ENCODE measurements around the gene SH2D4B. TPM values are rescaled to one million over a fixed set of nuclear protein-coding genes. Genes with fewer than 3 reads are reported as not detected.
A peak's percentile ranks its signal among the peaks of the same experiment; 100 is the strongest.

The SH2D4B gene
- total RNA-seq, 1 experiment from 2014 or later, result 0.08 TPM

DNA sequence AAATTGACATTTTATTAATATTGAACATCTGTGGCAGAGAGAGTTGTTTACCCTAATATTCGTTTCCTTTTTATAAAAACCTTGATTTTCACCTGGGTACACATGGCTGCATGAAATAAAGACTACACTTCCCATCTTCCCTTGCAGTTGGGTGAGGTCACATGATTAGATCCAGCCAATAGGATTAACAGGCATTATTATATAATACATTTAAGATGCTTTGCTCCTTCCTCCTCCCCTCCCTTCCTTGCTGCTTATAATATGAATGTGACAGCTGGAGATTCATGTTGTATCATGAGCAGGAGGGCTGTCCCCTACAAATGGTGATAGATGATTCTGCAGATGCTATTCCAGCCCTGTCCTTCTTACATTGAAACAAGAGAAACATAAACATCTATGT, 146.6 kb downstream of the SH2D4B start:
- no peaks in the 10 kb centered on the region for H3K27me3 ChIP-seq (replicated peaks)
- H3K27ac ChIP-seq, result no peak overlapping the region
- H3K36me3 ChIP-seq, result no peaks in the 10 kb centered on the region
- H3K9me3 ChIP-seq (replicated peaks), result no peaks in the 10 kb centered on the region
- DNase-seq (ENCODE audit: low read depth in 1 of 2, low spot score in 2 of 2), result peak in 1 of 2 experiments; percentile 17
- H3K4me1 ChIP-seq (replicated peaks), result no peaks in the 10 kb centered on the region
- no peak overlapping the region for H3K4me3 ChIP-seq

GRCh38 chr10:80685355-80685754, 147.7 kb downstream of the SH2D4B start:
- H3K27ac ChIP-seq, result no peak overlapping the region
- DNase-seq (ENCODE audit: low read depth in 1 of 2, low spot score in 2 of 2), result no peak
- H3K36me3 ChIP-seq, result no peaks in the 10 kb centered on the region
- H3K27me3 ChIP-seq (replicated peaks), result no peaks in the 10 kb centered on the region
- H3K9me3 ChIP-seq (replicated peaks), result no peaks in the 10 kb centered on the region
- no peaks in the 10 kb centered on the region for H3K4me1 ChIP-seq (replicated peaks)
- H3K4me3 ChIP-seq, result no peak overlapping the region

GRCh38 chr10:80686734-80687475, 149.2 kb downstream of the SH2D4B start:
- no peaks in the 10 kb centered on the region for H3K36me3 ChIP-seq
- no peaks in the 10 kb centered on the region for H3K9me3 ChIP-seq (replicated peaks)
- DNase-seq (ENCODE audit: low read depth in 1 of 2, low spot score in 2 of 2), result no peak
- no peaks in the 10 kb centered on the region for H3K4me1 ChIP-seq (replicated peaks)
- H3K27ac ChIP-seq, result no peak overlapping the region
- H3K27me3 ChIP-seq (replicated peaks), result no peaks in the 10 kb centered on the region
- no peak overlapping the region for H3K4me3 ChIP-seq

DNA sequence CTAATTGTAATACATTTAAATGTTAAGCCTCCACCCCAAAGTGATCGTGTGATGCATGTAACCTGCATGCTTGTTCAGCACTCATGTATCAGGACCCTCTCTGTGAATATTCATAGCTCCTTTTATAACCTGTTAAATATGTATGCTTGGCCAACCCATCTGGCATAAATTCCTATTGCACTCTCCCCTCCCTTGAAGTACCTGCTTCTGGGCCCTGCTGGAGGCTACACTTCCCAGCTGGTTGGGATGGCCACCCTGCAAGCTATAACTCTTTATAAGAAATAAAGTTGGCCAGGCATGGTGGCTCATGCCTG, 149.7 kb downstream of the SH2D4B start:
- Histone ChIP-seq H3K9me3 (replicated peaks) (no peaks in the 10 kb centered on the region), H3K4me1 (replicated peaks) (no peaks in the 10 kb centered on the region), H3K27me3 (replicated peaks) (no peaks in the 10 kb centered on the region), H3K36me3 (no peaks in the 10 kb centered on the region), H3K27ac (no peak overlapping the region), H3K4me3 (no peak overlapping the region)
- DNase-seq (ENCODE audit: low read depth in 1 of 2, low spot score in 2 of 2), result no peak

DNA sequence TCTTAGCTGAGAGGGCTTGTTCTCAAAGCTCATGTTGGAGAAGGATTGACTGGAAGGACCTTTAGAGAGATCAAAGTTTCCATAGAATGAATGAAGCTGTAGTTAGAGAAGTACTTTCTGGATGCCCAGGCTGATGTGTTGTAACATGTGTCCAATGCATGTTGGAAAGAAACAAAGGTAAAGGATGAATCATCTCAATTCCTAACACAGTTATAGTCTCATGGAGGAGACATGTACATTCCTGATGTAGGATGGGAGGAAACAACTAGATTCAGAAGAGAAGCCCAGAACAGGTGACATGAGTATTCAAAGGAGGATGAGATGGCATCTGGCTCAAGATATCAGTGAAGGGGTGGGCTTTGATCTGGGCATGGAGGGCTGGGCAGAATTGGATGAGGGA, 152.7 kb downstream of the SH2D4B start:
- Histone ChIP-seq H3K4me1 (replicated peaks) (no peaks in the 10 kb centered on the region), H3K4me3 (no peak overlapping the region), H3K36me3 (no peaks in the 10 kb centered on the region), H3K27ac (no peak overlapping the region), H3K27me3 (replicated peaks) (no peaks in the 10 kb centered on the region), H3K9me3 (replicated peaks) (no peaks in the 10 kb centered on the region)
- DNase-seq (ENCODE audit: low read depth in 1 of 2, low spot score in 2 of 2), result no peak

GRCh38 chr10:80691441-80691840, 153.7 kb downstream of the SH2D4B start:
- Histone ChIP-seq H3K4me1 (replicated peaks) (no peaks in the 10 kb centered on the region), H3K27me3 (replicated peaks) (no peaks in the 10 kb centered on the region), H3K9me3 (replicated peaks) (no peaks in the 10 kb centered on the region), H3K4me3 (no peak overlapping the region), H3K36me3 (no peaks in the 10 kb centered on the region), H3K27ac (no peak overlapping the region)
- no peak for DNase-seq (ENCODE audit: low read depth in 1 of 2, low spot score in 2 of 2)

- no peak for DNase-seq (ENCODE audit: low read depth in 1 of 2, low spot score in 2 of 2)
- Histone ChIP-seq H3K36me3 (no peaks in the 10 kb centered on the region), H3K27me3 (replicated peaks) (no peaks in the 10 kb centered on the region), H3K27ac (no peak overlapping the region), H3K4me3 (no peak overlapping the region), H3K4me1 (replicated peaks) (no peaks in the 10 kb centered on the region), H3K9me3 (replicated peaks) (no peaks in the 10 kb centered on the region)
Observed at GRCh38 chr10:80693565-80693964, 155.9 kb downstream of the SH2D4B start.

- no peak overlapping the region for H3K4me3 ChIP-seq
- H3K27me3 ChIP-seq (replicated peaks), result no peaks in the 10 kb centered on the region
- no peaks in the 10 kb centered on the region for H3K4me1 ChIP-seq (replicated peaks)
- H3K9me3 ChIP-seq (replicated peaks), result no peaks in the 10 kb centered on the region
- DNase-seq (ENCODE audit: low read depth in 1 of 2, low spot score in 2 of 2), result no peak
- H3K27ac ChIP-seq, result no peak overlapping the region
- H3K36me3 ChIP-seq, result no peaks in the 10 kb centered on the region
Observed at GRCh38 chr10:80694930-80695329, 157.2 kb downstream of the SH2D4B start.

Other genes with a start within 250 kb of the SH2D4B start
- gene MAT1A, start 248.2 kb upstream of the SH2D4B start, total RNA-seq (2014; rRNA removed; shearing (Covaris generic)), result not detected in 2 replicates
- not detected in 2 replicates for gene DYDC1, start 181.1 kb upstream of the SH2D4B start, total RNA-seq (2014; rRNA removed; shearing (Covaris generic))
- not detected in 2 replicates for gene DYDC2, start 181.1 kb upstream of the SH2D4B start, total RNA-seq (2014; rRNA removed; shearing (Covaris generic))
- gene PRXL2A, start 129.4 kb upstream of the SH2D4B start, total RNA-seq (2014; rRNA removed; shearing (Covaris generic)), result 51.8 and 68.9 TPM in 2 replicates
- gene TSPAN14, start 83.6 kb upstream of the SH2D4B start, total RNA-seq (2014; rRNA removed; shearing (Covaris generic)), result 60.8 and 65.8 TPM in 2 replicates

Data from SJSA1 (cell line).